GM12872 (cell line): Measurements from ENCODE around the gene GKN2.
A peak's percentile ranks its signal among the peaks of the same experiment; 100 is the strongest.

ENCODE experiments used
- CTCF ChIP-seq: IDR thresholded peaks from 3 replicates; pipeline ENCODE4 v1.5.1; 2011; ENCODE audit warnings: low read depth, mild to moderate bottlenecking, low read length, moderate library complexity; ENCODE audit not compliant: insufficient read depth

The GKN2 gene

GRCh38 chr2:68931799-68932198, 20.9 kb downstream of the GKN2 start:
- no peak for TF ChIP-seq CTCF

GRCh38 chr2:68931149-68931711, 21.5 kb downstream of the GKN2 start:
- no peak for TF ChIP-seq CTCF

GRCh38 chr2:68926796-68927195, 25.9 kb downstream of the GKN2 start:
- no peak for TF ChIP-seq CTCF

GRCh38 chr2:68925295-68925896, 27.3 kb downstream of the GKN2 start:
- TF ChIP-seq CTCF, result peak; percentile 97

- no peak for TF ChIP-seq CTCF
Observed at GRCh38 chr2:68921646-68922045, 31.0 kb downstream of the GKN2 start.

GRCh38 chr2:68920481-68921170, 32.1 kb downstream of the GKN2 start:
- TF ChIP-seq CTCF, result no peak

GRCh38 chr2:68918497-68918896, 34.2 kb downstream of the GKN2 start:
- TF ChIP-seq CTCF, result no peak
